NCI-H526 treated with DMSO at 0.1 percent for 48 hours (cell line): Measurements from ENCODE around the gene RAPGEF4.

Experiments
- DNase-seq: peaks from one replicate; lab custom pipeline; 2025; lab: John Stamatoyannopoulos, UW

RAPGEF4 gene

DNA sequence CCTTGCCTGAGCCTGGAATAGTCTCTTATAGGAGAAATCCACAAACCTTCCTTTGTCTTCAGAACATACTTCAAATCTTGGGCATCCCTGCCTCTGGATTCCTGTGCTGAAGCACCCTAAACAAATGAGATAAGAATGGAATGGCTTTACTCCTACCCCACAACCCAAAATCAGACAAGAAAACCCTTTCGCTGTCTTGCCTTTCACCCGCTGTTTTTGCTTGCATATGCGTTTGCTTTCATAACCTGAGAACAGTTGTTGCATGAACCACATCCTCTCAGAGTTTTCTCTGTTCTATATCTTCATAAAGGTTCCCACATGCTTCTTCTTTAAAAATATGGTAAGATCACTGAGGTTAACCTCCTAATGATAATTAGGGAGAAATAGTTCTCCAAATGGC is 207.9 kb downstream of the RAPGEF4 start:
- no peak for DNase-seq

DNA sequence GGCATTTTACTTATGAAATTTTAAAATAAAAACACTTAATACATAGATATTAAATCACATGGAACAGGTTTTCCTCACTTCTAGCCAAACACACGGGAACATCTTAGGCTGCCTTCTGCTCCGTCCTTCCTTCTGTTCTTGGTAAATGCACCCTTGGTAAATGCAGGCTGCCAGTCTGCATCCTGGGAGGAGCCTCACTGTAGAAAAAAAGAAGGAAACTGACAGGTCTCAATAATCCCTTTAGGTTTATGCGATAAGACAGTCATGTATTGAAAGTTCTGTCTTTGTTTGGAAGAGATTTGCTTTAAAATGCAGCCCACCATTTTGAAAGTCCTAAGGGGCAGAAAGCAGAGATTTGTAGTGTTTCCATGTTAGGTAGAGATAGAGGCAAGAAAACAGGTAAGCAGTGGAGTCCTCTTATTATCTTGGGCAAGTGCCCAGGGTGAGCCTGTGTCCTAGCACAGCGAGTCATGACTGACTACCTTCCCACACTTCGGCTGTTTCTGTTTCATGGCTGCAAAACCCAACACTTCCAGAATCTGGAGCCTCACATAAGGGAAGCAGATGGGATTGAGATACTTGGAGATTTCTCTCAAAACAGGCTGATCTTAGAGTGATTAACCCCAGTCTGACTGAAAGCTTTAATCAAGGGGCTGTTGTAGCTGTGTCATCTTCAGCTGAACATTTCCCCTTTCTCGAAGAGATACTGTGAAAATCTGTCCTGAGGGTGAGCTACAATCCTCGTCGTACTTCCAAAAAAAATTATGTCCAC is 208.6 kb downstream of the RAPGEF4 start:
- no peak for DNase-seq

DNA sequence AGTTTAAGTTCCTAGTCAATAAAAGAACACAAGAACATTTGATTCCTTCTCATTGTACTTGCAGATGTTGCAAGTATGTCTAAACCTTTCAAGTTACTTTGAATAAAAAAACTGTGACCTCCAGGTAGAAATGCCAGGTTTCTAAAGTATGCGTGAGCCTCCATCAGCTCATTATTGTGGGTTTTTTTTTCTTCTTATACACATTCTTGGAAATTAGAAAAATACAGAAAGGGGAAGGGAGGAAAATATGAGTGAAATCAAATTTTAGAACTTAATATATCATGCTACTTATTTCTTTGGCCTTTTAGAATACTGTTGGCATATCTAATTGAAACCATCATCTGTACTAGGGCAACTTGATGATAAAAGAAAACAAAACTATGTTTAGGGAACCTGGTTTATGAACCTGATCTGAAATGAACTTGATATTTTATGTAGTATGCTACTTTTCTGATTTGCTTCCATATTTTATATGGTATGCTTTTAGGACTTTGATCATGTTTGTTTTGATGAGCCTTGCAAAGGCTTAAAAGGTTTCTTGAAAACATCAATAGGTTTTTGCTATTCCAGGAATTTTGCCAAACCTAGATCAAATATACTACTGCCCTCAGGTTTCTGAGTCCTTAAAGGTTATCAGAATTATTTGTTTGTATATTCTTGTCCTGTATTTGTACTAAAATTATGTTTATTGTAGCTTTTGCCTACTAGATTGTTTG is 209.3 kb downstream of the RAPGEF4 start:
- no peak for DNase-seq

DNA sequence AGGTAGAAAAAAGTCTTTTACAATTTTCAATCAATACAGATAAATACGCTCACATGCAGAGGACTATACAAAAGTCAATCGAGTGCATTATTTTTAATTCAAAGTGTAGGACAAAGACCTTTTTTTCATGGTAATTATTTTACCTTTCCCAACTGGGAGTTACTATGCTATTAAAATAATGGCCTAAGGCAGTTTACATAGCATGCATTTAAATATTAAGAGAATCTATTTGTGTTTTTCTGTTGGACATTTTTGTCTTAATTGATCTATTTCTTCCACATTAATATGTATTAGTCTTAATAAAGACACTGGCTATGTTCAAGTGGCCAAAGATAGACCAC is 209.8 kb downstream of the RAPGEF4 start:
- no peak for DNase-seq

DNA sequence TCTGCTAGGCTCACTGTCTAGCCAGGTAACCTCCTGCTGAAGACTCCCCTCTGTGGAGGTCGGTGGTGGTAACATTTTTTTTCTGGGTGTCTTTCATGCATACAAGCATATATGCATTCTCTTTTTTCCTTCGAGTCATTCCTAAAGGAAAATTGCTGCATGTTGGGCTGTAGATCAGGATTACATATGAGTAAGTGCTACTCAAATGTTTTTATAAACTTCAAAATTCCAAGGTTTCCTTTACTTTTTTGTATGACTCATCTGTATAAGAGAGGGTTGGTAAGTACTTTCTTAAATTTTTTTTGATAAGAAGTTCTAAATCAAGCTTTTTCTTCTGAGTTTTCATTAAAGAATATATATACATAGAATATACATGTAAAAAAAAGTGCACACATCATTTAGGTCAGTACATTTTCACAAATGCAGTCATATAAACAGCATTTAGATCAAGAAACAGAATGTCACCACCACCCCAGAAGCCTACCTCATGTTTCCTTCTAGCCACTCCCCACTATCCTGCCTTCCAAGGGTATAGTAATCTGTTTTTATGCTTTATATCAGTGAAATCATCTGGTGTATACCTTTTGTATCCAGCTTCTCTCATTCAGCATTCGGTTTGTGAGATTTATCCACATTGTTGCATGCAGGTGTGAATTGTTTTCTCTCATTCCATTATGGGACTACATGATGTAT is 212.0 kb downstream of the RAPGEF4 start:
- DNase-seq: no peak

DNA sequence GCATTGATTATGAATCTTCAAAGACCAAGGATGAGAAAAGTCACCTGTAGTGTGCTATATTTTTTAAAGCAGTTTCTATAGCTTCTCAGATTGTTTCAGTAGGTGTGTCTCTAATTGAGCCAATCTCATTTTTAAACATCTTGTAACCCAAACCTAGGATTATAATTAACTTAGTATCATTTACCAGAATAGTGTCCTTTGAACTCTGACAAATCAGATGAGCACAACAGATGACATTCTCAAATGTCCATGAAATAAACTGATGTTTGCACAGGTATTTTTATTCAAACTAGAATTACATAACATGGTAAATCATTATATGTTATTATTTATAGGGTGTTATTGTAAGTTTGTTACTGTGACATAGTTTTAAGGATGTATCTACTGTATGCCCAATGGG is 213.9 kb downstream of the RAPGEF4 start:
- DNase-seq: no peak

DNA sequence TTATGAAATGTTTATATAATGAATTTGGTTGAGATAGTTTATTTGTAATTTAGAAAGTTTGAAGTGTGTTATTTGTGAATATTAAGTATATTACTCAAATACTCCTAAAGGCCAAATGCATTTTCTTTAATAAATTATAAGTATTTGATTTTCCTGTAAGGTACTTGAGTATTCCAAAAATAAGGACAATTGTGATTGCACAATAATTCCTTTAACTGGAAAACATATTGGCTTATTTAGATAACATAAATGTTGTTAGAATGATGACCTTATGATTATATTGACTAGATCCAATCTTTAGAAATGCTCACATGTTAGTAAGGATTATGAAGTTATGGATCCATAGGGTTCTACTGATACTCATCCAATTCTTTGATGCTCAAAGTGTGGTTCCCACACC is 214.9 kb downstream of the RAPGEF4 start:
- no peak for DNase-seq

DNA sequence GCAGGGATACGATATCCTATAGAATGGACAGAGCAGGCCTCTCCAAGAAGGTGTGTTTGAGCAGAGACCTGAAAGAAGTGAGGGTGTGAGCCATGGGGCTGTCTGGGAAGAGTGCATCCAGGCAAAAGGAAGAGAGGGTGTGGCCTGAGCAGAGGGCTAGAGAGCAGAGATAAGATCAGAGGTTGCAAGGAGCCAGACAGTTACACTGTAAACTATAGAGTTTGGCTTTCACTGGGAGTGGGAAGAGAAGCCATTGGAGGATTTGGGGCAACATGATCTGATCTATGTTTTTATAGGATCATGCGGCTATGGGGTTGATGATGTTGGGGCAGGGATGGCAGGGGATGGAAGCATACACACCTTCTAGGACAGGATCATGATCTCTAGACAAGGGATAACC is 215.9 kb downstream of the RAPGEF4 start:
- no peak for DNase-seq

DNA sequence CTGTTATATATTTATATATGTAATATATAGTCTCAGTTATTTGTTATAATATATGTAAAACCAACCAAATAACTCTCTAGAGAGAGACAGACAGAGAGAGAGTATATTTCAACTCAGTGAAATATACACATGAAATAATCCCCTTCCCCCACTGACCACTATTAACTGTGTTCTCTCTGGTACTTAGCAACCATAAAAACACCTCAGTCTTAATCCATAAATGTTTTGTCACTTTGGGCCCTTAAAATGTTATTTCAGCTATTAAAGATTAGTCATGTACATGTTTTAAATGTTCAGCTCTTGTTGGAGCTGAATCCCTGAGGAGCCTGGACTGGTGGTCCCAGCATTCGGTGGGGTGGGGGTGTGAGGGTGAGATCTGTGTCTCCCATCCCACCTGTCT is 217.8 kb downstream of the RAPGEF4 start:
- no peak for DNase-seq

DNA sequence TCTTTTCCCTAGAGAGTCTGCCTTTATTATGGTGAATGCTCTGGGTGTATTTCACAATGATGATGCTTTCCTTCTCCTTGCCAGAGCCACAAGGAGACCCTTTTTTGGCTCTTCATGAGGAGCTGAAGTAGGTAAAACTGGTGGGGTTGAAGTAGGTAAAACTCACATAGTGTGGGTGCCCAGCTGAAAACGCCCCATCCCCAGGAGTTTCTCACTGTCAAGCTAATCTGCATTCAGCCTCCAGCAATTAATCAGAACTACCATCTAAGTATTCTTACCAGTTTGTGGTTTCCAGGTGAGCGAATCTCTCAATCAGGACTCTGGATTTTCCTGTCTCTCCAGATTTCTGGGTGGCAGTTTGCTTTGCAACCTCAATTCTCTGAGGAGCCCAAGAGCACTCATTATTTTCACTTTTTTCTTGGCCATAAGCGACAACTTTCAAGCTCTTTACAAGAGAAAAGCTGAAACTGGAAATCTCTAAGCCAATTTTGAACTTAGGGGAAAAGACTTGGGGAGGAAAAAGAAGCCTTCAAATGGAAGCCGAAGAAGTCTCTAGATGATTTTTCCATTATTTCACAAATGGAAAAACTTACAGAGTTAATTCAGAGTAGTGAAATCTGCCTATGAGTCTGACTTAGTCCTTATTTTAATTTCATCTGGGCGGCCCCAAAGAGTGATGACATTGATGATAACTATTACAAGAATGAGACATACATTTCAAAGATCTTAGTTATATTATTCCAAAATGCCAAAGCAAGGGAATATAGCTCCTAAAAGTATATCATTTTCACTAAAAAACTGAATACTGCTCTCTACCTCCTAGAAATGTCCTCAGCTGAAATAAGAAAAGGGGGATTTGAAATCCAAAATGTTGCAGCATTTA is 218.6 kb downstream of the RAPGEF4 start:
- DNase-seq: no peak

DNA sequence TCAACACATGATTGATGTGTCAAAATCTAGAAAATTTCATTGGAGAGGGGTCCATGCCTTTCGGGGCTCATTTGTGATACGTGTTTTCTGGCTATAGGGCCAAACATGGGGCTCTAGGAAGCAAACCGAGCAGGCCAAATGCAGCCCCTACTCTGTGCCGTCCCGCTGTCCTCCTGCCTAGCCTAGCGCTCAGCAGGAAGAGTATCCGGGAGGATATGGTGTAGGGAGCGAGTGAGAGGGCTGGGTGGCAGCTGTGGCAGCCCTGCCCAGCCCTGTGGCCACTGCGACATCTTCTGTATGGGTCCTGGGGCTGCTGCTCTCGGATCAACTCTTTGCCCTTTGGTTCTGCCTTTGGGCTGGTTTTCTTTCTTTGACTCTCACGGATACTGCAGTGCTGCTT is 219.9 kb downstream of the RAPGEF4 start:
- no peak for DNase-seq

DNA sequence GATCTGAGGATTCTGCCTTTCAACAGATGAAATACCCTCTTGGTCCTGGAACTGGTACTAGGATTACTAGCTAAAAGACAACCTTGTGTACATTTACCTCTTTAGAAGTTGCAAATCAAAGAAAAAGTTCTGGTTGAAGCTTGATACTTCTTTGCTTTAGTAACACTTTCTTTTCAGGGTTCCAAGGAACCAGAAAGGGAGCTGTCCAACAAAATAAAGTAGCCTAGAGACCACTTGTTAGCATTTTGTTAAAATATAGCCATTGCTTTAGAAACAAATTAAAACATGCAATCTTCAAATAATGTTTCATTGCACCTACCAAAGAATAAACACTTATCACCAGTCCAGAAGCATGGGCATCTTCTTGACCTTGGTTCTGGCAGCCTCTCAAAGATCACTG is 222.1 kb downstream of the RAPGEF4 start:
- DNase-seq: no peak

DNA sequence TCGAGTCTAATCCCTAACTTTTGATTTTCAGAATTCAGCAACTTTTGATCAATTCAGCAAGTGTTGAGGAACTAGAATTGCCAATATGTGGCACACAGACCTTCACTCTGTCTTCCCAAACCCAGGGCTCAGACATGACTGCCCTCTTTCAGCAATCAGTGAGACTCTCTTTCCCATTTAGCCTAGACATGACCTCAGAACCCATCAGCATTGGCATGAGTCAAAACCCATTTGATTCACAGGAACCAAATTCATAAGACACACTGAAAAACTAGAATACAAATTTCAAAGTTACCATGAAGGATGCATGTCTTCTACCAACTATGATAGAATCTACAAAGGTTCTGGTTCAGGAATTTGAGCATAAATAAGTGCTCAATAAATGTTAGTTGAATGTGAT is 226.4 kb downstream of the RAPGEF4 start:
- DNase-seq: no peak

DNA sequence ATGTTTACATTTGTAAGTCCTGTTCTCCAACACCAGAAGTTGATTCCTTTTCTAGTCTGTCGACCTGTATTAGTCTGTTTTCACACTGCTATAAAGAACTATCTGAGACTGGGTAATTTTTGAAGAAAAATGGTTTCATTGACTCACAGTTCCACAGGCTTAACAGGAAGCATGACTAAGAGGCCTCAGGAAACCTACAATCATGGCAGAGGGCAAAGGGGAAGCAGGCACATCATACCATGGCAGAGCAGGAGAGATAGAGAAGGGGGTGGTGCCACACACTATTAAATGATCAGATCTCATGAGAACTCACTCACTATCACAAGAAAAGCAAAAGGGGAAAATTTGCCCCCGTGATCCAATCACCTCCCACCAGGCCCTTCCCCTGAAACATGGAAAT is 227.2 kb downstream of the RAPGEF4 start:
- no peak for DNase-seq

DNA sequence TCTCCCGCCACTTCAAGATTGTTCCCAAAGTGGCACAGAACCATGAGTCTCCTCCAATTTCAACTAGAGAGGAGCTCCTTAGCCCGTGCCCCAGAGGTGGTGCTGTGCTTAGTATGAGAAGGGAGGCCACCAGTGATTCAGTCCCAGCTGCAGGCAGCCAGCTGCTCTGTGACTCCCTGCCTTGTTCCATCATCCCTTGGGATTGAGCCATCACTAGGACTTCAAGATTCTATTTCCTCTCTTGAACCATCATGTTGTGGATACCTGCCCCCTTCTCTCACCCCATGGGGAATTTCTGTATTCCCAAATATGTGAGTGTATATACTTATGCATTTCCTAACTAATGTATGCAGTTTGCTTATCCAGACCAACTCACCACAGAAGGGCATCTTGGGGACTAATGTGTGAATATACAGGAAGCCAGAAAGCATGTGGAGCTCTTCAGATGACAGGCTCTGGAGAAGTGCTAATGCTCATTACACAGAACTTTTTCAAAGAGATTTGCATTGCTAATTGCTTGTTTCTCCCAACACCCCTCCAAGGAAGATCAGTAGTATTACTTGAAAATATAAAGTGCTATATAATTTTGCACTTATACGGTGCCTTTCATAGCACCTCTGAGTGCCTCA is 229.0 kb downstream of the RAPGEF4 start:
- DNase-seq: no peak

DNA sequence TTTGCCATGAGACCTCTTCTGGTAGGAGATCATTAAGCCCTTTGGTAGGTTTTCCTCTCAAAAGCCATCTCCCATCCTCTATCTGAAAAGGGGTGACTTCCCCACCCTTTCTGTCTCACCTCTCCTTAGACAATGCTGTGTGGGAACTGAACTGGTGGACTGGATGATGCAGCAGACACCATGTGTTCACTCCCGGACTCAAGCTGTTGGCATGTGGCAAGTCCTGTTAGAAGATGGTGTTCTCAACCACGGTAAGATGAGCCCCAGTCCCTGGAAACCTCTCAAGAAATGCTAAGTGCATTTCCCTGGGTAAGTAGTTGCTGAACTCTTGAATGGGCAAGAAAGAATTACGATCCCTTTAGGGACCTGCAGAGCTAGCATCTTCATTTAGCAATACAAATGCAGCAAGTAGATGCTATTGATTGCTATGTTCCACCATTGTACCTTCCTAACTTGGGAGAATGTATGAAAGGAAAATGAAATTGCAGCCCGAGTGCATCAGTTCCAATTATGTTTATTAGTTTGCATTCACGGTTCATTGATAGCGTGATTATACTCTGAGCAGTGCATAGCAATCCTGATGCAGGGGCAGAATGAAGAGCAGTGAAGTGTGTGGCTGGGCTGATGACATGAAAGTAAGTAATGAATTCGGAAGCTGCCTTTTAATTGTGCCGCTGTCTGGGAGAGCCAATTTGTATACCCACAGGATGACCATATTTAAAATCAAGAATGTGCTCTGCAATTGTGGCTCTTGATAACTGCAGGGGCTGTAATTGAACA is 230.0 kb downstream of the RAPGEF4 start:
- DNase-seq: peak; percentile 41

DNA sequence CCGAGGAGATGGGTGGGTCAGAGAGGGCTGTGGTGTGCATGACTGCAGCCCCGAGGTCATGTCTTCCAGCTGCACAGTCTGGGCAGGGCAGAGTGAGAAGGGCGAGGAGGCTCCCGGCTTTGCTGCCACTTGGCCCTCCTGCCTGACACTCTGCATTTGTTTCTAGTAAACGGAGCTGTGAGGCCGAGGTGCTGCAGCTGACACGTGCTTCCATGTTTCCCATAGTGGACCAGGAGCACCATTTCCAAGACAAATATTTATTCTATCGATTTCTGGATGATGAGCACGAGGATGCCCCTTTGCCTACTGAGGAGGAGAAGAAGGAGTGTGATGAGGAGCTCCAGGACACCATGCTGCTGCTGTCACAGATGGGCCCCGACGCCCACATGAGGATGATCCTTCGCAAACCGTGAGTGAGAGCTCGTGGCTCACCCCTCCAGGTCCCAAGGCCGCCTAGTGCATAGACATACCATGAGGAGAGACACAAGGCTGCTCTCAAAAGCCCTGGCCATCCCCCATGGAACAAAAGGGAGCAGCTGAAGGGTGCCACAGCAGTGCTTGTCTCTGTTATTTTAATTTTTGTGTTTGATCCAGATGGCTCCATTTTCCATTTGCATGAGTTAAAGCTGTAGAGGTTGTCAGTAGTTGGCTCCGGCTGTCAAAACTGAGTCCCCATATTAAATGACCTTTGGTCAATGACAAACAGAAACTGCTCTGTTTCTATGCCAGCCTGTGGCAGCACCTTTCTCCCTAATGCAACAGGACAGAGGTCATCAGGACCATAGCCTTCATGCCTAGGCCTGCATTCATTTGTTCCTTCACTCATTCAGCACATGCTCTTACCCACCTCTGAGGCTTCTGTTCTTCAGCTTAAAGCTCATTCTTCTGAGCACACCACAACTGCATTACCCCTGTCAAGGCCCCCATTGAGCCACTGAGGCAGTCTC is 231.7 kb downstream of the RAPGEF4 start:
- no peak for DNase-seq

DNA sequence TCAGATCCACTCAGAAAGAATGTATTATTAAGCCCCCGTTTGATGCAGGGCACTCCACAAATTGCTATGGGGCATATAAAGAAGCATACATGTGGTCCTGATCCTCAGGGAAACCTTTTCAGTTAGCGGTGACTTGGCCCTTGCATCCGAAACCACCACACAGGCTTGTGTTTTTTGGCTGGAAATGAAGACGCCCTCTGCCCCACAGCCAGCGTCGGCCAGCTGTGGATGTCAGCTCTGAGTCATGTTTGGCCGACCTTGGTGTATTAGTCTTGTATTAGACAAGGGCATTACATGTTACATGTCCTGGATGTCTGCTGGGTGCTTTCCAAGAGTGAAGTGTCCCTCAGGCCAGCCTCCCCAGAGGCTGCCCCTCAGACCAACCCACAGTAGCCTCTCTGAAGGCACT is 232.4 kb downstream of the RAPGEF4 start:
- DNase-seq: no peak

DNA sequence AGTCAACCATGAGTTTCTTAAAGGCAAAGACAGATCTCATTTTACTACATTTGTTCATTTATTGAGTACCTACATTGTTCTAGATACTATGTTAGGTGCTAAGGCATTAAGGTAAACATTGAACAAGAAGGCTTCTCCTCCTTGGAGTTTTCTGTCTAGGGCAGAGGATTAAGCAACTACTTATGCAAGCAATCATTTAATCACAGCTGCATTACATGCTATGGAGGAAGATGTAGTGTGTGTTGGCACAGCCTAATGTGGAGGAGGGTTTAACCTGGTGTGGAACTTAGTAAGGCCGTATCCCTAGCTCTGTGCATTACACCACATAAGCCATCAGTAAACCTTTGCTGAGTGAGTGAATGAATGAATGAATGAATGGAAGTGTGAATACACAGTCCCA is 233.5 kb downstream of the RAPGEF4 start:
- no peak for DNase-seq

DNA sequence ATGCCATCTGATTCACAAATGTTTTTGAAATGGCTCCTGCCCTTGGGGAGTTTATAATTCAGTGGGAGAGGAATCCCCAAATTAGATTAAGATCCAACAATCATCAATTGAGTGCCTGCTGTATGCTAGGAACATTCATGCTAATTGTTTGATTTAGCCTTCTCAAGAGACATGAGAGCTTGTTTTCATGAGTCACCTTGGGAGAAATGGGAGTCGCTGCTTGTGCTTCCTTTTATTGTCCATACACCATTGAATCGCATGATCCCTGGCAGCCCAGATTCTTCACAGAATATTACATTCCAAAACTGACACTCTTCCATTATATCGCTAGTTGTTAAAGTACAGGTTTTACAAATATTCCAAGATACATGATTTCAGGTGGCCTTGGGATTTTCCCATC is 234.0 kb downstream of the RAPGEF4 start:
- no peak for DNase-seq
